ENCODE data around the gene PWWP2A. TPM values are rescaled to one million over a fixed set of nuclear protein-coding genes. Genes with fewer than 3 reads are reported as not detected.
"Not testable (repeated sequence)": the region's sequence is repeated elsewhere in the genome, so short reads cannot be mapped to it uniquely, and the experiment has no call there.

Gene PWWP2A, protein sequence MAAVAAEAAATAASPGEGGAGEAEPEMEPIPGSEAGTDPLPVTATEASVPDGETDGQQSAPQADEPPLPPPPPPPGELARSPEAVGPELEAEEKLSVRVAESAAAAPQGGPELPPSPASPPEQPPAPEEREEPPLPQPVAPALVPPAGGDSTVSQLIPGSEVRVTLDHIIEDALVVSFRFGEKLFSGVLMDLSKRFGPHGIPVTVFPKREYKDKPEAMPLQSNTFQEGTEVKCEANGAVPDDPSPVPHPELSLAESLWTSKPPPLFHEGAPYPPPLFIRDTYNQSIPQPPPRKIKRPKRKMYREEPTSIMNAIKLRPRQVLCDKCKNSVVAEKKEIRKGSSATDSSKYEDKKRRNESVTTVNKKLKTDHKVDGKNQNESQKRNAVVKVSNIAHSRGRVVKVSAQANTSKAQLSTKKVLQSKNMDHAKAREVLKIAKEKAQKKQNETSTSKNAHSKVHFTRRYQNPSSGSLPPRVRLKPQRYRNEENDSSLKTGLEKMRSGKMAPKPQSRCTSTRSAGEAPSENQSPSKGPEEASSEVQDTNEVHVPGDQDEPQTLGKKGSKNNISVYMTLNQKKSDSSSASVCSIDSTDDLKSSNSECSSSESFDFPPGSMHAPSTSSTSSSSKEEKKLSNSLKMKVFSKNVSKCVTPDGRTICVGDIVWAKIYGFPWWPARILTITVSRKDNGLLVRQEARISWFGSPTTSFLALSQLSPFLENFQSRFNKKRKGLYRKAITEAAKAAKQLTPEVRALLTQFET
- 9.6 TPM for polyA plus RNA-seq (2013, experiment 1 of 2; ENCODE audit: insufficient read length)
- polyA plus RNA-seq (2013, experiment 2 of 2; ENCODE audit: insufficient read length): 10.5 TPM

DNA sequence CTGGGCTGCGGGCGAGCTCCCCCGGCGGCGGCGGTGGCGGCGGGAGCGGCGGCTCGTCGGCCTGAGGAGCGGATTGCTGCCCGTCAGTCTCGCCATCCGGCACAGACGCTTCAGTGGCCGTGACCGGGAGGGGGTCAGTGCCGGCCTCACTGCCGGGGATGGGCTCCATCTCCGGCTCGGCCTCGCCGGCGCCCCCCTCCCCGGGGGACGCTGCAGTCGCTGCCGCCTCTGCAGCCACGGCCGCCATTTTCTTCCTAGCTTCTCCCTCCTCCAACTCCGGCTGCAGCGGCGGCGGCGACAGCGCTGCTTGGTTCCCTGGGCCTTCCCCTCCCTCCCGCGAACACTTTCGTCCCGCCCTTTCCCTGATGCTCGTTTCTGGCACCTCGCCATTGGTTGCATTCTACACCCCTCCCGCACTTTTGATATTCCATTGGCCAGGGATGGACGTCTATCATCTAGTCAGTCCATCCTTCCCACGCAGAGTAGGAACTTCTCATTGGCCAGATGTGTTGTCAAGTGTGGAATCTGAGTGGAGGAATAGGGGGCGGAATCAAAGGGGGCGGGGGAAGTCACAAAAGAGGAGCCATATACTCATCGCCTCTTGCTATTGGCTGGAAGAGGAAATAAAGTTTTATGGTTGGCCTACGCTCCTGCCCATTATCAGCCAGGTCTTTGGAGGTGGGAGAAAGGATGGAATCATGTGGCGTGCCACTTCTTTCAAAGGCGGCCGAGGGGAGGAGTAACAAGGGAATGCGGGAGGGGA lies at the start of gene PWWP2A:
PWWP2A (minus strand) TSS at position 309 of the 763 bp plus-strand sequence; CDS start at position 247, 62 bp downstream.
- peak; percentile 100 for DNase-seq

DNA sequence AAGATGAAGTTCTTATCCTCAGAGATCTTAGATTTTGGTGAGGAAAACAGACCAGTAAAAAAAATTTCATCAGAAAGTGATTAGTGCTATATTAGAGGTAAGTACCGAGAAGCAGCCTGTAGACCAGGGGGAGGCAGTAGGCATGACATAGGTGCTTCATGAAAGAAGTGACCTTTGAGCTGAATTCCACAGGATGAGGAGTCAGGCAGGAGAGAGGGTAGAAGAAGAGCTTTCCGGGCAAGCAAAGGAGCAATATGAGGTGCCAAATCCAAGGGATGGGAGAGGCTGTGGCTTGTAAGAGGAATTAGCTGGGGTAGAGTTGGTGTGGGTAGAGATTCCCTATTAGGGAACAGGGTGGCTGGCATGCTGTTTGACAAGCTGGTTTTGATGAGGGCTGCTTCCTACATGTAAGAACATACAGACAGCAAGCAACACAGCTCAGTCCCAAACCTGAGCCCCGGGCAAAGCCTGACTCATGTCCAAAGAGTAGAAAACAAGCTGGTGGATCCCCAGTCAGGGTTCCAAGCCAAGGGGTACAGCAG lies 48.4 kb upstream of the PWWP2A start:
- DNase-seq: no peak

DNA sequence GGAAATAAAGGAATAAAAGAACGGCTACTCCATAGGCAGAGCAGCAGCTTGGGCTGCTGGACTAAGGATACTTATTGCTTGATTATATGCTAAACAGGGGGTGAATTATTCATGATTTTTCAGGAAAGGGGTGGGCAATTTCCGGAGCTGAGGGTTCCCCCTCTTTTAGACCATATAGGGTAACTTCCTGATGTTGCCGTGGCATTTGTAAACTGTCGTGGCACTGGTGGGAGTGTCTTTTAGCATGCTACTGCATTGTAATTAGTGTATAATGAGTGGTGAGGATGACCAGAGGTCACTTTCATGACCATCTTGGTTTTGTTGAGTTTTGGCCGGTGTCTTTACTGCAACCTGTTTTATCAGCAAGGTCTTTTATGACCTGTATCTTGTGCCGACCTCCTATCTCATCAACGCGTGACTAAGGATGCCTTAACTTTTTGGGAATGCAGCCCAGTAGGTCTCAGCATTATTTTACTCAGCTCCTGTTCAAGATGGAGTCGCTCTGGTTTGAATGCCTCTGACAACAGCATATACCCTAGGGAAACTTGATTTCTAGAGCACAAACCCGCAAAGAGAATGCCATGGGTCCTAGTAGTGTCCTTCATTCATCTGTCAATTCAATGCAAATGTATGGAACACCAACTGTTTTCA lies 47.8 kb upstream of the PWWP2A start:
- no peak for DNase-seq

DNA sequence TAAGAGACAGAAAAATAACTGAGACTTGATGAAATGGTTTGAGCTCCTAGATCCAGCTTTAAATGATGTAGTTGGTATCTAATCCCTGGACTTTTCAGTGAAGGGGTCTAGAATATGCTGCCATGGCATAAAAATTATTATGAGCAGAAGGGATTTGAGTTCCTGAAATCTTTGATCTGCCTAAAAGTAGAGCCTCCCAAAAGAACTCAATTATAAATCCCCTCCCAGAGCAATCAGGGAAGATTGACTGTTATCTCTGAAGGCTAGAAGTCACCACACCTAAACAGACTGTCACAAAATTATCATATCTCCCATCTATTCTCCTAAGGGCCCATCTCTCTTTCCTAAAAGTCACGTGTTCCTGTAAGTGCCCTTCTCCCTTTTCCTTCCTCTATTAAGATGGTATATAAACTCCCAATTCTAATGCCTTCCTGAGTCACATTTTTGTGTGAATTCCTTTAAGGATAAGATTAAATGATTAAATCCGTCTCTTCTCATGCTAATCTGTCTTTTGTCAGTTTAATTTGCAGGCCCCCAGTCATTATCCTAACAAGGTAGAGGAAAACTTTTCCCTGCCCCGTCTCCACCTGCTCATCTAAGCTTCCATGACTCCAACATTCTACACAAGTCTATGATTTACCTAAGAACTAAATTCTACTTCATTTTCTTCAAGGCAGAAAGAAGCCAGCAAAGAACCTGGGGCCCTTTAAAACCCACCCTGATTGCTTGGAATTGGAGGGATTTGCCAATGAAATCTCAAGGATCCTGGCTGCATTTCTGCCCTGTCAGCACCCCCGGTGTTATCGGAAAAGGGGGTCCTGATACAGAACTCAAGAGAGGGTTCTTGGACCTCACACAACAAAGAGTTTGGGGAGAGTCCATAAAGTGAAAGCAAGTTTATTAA lies 47.1 kb upstream of the PWWP2A start:
- no peak for DNase-seq

DNA sequence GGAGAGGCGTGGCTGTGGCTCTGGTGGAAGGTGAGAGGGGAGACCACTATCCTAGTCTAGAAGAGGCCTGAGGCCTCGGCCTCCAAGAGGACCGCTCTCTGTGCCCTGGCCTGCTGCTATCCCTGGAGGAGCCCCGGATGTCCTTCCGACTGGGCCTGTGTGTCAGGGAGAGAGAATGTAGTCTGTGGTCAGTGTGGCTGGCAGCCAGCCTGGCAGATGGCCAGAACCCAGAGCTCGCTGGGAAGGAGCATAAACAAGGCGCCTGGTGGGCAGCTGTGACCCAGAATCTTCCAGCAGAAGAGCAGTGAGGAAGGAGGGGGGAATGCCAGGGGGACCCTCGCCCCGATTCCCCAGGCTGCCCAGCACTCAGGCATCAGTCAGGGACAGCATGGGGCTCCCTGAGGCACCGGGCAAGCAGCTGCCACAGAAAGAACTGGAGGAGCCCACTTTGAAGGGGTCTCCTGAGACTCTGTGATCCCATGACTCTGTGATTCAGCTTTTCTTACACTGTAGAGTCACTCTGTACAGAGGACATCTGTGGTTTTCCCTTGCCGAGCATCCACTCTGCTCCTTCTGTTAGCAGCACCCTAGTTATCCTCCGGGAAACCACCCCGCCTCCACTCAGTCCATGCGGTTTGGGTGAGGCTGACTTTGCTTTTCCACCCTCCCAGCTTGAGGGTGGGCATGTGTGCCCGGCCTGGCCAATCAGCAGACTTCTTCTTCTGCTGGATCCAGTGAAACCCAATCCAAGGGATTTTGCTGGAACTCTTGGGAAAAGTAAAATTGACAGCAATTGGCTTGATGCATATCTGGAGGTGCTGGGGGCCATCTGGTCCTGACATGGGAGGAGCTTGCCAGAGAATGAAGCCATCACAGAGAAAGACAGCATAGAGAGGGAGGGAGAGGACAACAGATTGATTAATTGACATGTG lies 46.2 kb upstream of the PWWP2A start:
- DNase-seq: peak; percentile 99

DNA sequence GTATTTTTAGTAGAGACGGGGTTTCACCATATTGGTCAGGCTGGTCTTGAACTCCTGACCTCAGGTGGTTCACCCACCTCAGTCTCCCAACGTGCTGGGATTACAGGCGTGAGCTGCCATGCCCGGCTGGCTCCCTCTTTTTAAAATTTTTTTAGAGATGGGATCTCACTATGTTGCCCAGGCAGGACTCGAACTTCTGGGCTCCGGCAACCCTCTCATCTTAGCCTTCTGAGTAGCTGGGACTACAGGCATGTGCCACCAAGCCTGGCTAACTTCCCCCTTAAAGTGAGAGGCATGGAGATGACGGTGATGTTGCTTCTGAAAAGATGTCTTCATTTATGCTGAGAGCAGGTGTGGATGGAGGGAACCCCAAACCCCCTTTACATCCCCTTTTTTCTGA lies 43.7 kb upstream of the PWWP2A start:
- no peak for DNase-seq

DNA sequence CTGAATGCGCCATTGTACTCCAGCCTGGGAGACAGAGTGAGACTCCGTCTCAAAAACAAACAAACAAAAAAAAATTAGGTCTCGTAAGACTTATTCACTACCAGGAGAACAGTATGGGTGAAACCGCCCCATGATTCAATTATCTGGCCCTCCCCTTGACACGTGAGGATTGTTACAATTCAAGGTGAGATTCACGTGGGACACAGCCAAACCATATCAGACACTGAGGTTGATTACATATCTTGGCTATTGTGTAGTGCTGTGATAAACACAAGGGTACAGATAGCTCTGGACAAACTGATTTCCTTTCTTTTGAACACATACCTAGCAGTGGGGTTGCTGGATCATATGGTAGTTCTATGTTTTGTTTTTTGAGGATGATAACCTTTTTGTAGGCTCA lies 42.4 kb upstream of the PWWP2A start:
- DNase-seq: no peak

DNA sequence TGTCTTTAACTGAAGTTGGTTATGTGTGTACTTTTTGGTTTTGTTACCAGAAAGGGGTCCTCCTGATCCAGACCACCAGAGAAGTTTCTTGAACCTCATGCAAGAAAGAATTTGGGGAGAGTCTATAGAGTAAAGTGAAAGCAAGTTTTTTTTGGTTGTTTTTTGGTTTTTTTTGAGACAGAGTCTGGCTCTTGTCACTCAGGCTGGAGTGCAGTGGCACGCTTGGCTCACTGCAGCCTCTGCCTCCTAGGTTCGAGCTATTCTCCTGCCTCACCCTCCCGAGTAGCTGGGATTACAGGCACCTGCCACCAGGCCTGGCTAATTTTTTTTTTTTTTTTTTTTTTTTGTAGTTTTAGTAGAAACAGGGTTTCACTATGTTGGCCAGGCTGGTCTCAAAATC lies 41.6 kb upstream of the PWWP2A start:
- not testable (repeated sequence) for DNase-seq

DNA sequence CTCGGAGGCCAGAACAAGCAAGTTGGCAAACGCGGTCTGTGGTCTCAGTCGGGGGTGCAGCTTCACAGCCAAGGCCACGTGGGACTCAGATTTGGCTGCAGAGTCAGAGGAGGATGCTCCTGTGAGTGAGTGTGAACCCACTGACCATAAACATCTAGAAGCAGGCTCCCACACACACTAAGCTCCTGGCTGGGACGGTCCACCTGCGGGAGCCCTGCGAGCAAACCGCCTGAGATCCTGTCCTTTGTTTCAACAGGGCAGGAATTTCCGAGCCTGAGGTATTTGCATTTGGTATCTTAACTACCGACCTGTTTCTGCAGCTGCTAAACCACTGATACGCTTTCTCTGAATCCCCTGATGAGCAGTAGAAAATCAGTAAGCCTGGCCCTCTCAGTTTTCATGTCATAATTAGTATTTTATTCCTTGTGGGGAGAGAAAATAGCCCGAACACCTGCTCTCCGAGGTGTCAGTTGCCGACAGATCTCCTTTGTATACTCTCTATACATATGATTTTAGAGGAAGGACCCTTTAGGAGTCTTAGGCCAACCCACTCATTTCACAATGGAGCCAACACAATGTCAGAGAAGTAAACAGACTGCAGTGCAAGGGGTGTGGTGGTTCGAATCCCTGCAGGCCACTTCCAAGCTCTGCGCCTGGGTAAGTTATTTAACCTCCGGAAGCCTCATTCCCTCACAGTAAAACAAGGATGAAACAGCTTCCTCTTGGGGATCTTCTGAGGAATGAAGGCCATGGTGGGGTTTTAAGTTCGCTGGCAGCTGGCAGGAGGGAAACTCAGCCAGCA lies 40.9 kb upstream of the PWWP2A start:
- DNase-seq: peak; percentile 34

DNA sequence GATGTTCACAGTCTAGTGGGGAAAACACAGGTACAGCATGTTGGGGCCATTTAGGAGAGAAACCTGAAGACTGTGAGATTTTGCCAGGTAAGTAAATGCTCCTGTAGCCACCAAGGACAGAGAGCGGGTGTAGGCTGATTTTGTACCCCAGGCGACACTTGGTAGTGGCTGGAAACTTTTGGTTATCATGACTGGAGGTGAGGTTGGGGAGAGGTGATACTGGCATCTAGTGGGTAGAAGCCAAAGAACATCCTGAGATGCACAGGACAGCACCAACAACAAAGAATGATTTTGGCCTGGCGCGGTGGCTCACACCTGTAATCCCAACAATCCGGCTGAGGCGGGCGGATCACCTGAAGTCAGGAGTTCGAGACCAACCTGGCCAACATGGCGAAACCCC lies 38.8 kb upstream of the PWWP2A start:
- DNase-seq: no peak

DNA sequence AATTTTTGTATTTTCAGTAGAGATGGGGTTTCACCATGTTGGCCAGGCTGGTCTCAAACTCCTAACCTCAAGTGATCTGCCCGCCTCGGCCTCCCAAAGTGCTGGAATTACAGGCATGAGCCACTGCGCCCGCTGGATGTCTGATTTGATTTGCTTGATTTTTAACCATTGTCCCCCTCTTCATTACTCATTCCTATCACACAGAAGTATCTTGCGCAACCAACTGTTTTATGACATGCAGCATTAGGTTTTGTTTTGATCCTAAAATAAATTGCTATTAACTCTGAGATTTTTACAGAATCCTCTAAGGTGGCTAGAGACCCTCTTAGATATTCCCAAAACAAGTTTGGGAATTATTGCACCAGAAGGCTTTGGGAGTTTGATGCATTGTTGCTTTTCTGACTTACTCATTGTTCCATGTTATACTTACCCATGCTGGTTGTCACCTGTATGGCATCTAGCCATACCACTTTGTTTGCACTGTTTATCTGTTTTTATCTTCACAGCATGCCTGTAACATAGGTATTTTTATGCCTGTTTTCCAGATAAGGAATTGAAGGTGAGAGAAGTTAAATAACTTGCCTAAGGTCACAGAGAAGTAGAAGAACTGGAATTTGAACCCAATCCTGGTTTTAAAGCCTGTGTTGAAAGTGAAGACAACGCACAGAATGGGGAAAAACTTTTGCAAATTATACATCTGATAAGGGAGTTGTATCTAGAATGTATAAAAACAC lies 35.9 kb upstream of the PWWP2A start:
- no peak for DNase-seq

DNA sequence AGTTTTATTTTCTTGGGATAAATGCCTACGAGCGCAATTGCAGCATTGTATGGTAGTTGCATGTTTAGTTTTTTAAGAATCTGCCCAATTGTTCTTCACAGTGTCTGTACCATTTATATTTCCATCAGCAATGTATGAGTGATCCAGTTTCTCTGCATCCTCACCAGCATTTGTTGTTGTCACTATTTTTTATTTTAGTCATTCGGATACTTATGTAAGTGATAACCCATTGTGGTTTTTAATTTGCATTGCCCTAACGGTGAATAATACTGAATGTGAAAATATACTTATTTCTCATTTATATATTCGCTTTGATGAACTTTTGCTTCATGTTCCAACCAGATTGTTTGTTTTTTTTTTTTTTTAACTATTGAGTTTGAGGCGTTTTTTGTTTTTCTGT lies 33.7 kb upstream of the PWWP2A start:
- no peak for DNase-seq

DNA sequence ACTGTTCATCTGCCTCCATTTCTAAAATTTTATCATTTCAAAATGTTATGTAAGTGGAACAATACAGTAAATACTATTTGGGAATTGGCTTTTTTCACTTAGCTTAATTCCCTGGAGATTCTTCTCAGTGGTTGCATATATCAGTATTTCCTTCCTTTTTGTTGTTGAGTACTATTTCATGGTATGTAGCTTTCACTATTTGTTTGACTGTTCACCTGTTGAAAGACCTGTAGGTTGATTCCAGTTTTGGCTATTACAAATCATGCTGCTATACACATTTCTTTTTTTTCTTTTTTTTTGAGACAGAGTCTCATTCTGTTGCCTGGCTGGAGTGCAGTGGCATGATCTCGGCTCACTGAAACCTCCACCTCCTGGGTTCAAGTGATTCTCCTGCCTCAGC lies 33.0 kb upstream of the PWWP2A start:
- DNase-seq: no peak

DNA sequence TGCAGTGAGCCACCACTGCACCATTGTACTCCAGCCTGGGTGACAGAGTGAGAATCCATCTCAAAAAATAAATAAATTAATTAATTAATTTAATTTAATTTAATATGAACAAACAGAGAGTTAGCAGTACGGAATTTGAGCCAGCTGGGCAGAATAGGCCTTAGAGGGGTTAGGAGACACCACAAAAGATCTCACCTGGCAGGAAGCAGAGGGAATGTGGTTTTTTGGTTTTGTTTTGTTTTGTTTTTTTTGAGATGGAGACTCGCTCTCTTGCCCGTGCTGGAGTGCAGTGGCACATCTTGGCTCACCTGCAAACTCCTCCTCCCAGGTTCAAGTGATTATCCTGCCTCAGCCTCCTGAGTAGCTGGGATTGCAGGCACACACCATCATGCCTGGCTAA lies 31.8 kb upstream of the PWWP2A start:
- DNase-seq: no peak

DNA sequence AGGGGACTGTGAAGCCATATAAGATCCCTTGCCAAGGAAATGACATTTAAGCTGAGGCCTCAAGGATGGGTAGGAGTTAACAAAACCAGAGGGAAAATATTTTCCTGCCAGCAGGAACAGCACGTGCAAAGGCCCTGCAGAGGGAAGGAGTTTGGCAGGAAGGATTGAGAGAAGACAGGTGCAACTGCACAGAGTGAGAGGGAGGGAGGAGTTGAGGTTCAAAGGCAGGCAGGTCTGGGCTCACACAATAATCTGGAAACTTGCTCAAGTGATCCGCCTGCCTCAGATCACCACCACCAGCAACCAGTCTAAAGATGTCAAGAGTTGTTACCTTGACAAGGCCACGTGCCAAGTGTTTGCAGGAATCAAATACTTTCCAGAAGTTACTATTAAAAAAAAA lies 31.1 kb upstream of the PWWP2A start:
- DNase-seq: no peak

DNA sequence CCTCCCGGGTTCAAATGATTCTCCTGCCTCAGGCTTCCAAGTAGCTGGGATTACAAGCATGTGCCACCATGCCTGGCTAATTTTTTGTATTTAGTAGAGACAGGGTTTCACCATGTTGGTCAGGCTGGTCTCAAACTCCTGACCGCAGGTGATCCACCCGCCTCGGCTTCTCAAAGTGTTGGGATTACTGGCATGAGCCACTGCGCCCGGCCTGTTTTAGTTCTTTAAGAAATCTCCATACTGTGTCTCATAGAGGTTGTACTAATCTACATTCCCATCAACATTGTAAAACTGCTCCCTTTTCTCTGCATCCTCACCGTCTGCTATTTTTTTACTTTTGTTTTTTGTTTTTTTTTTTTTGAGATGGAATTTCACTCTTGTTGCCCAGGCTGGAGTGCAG lies 25.2 kb upstream of the PWWP2A start:
- DNase-seq: not testable (repeated sequence)

DNA sequence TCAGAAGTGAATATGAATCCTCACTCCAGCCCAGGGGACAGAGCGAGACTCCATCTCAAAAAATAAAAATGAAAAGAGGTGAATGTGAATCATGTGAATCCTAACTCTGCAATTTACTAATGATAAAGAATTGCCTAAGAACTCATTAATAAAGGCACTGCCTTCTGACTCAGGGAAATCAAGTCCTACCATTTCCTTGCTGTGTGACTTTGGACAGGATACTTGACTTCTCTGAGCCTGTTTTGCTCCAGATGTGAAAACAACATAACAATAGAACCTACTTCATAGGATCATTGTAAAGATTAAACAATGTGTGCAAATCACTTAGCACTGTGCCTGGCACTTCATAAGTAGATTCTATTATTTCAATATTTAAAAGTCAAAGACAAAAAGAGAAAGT lies 15.1 kb upstream of the PWWP2A start:
- no peak for DNase-seq

DNA sequence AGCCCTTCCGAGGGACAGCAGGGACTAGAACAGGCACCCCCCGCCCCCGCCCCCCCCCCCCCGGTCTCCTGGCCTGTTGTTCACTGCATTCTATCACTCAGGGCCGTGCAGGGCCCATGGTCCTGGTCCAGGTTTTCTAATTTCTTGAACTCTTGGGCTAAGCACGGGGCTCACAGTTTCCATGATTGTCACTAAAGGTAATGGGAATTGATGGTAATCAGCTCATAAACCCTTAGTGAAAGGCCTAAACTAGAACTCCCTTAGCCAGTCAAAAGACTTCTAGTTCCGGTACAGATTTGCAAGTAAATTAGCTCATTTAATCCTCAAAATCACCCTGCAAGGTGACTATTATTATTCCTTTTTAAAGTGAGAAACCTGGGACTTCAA lies 14.7 kb upstream of the PWWP2A start:
- DNase-seq: no peak

Data from fibroblast of skin of scalp (primary cell).